K562 (cell line): ENCODE measurements around the gene SLC26A1. TPM values are rescaled to one million over a fixed set of nuclear protein-coding genes. Genes with fewer than 3 reads are reported as not detected.
"Not testable (repeated sequence)": the region's sequence is repeated elsewhere in the genome, so short reads cannot be mapped to it uniquely, and the experiment has no call there.

Experiments used
- ATAC-seq: fragments of 200-7000 bp; cut with Tn5 transposase; 3 replicates; pipeline ENCODE4 v1.9.1; 2020; ENCODE audit warnings: moderate library complexity
- BruUV-seq: library from RNA; stranded (reverse); fragments of 400-500 nt; replicated peaks from 2 replicates; lab custom pipeline; 2021; lab: Mats Ljungman, UMichigan
- CTCF ChIA-PET: fragments of 300-600 bp; formaldehyde crosslinking; extraction: SDS; loops from one replicate; lab custom pipeline; 2021; ENCODE audit warnings: low intra/inter-chr PET ratio; lab: Yijun Ruan, JAX
- POLR2A ChIA-PET: fragments of 300-600, 350-650 bp; sonication (Branson Sonifier 250); formaldehyde crosslinking; extraction: SDS; loops from one replicate; lab custom pipeline; 2021; ENCODE audit warnings: antibody characterized with exemption, inconsistent platforms; lab: Yijun Ruan, JAX
- DNase-seq, 4 experiments: peaks; one replicate each; pipeline versions ENCODE4 v3.0.0 to v3.0.0-alpha.2; 2011 to 2018; ENCODE audit warnings: low spot score in 3 of 4, mixed read lengths in 3 of 4; ENCODE audit errors: extremely low read depth in 1 of 4
- FAIRE-seq: peaks from 2 replicates; lab custom pipeline; 2011; peaks lifted over from hg19 to GRCh38; lab: Jason Lieb, UNC
- H2AFZ ChIP-seq: 2 replicates; pipeline ENCODE4 v1.6.0; 2011; ENCODE audit warnings: low read depth, low read length, control low read depth, inconsistent platforms
- H3K27ac ChIP-seq: fragments of 200-600 bp; 3 replicates; pipeline ENCODE4 v1.8.0; 2011; ENCODE audit warnings: low read depth, mild to moderate bottlenecking, control low read depth, inconsistent platforms, low read length, moderate library complexity, mixed read lengths; ENCODE audit errors: extremely low read depth
- H3K27me3 ChIP-seq, 2 experiments: fragments of 300-600 bp in 1 of 2; 2 replicates in 1 of 2; 3 replicates in 1 of 2; pipeline versions ENCODE4 v1.6.0 to v1.8.0; 2011; ENCODE audit warnings: inconsistent platforms in 2 of 2, low read length in 2 of 2, mild to moderate bottlenecking in 1 of 2, mixed read lengths in 1 of 2, moderate library complexity in 1 of 2; ENCODE audit not compliant: control insufficient read depth in 2 of 2, insufficient read depth in 2 of 2
- H3K36me3 ChIP-seq: fragments of 300-600 bp; 3 replicates; pipeline ENCODE4 v1.8.0; 2011; ENCODE audit warnings: mild to moderate bottlenecking, low read length, inconsistent platforms; ENCODE audit not compliant: control insufficient read depth, insufficient read depth
- H3K4me1 ChIP-seq, 2 experiments: fragments of 200-600 bp in 1 of 2; replicated peaks in 1 of 2; 2 replicates in 1 of 2; 3 replicates in 1 of 2; pipeline versions ENCODE4 v1.5.1 to v1.8.0; 2011; ENCODE audit warnings: inconsistent platforms in 2 of 2, low read length in 2 of 2, mild to moderate bottlenecking in 1 of 2, mixed read lengths in 1 of 2, moderate library complexity in 1 of 2; ENCODE audit not compliant: control insufficient read depth in 2 of 2, insufficient read depth in 2 of 2
- H3K4me2 ChIP-seq: 2 replicates; pipeline ENCODE4 v1.6.1; 2011; ENCODE audit warnings: low read length, control low read depth, inconsistent platforms, mixed read lengths; ENCODE audit not compliant: insufficient read depth
- H3K4me3 ChIP-seq: fragments of 200-600 bp; sonication (generic), shearing (Covaris generic); 2 replicates; pipeline ENCODE4 v1.5.1; 2016; ENCODE audit warnings: control low read depth, inconsistent platforms
- H3K79me2 ChIP-seq: fragments of 200-600 bp; 3 replicates; pipeline ENCODE4 v1.8.0; 2011; ENCODE audit warnings: low read length, inconsistent platforms; ENCODE audit not compliant: control insufficient read depth, insufficient read depth
- H3K9ac ChIP-seq, 2 experiments: 2 replicates each; pipeline versions ENCODE4 v1.6.0 to v1.6.1; 2011; ENCODE audit warnings: low read depth in 2 of 2, low read length in 2 of 2, control low read depth in 1 of 2, inconsistent platforms in 1 of 2, mild to moderate bottlenecking in 1 of 2, mixed read lengths in 1 of 2; ENCODE audit not compliant: insufficient read depth in 1 of 2
- H3K9me1 ChIP-seq: one replicate; pipeline ENCODE4 v1.6.0; 2011; ENCODE audit warnings: inconsistent platforms, mild to moderate bottlenecking, low read length, moderate library complexity; ENCODE audit not compliant: control insufficient read depth, insufficient read depth
- H3K9me3 ChIP-seq: replicated peaks from 2 replicates; pipeline ENCODE4 v1.5.1; 2011; ENCODE audit warnings: low read depth, low read length, inconsistent platforms; ENCODE audit not compliant: control insufficient read depth, insufficient read depth
- H4K20me1 ChIP-seq: replicated peaks from 2 replicates; pipeline ENCODE4 v1.6.1; 2011; ENCODE audit warnings: low read length, inconsistent platforms, mixed read lengths; ENCODE audit not compliant: control insufficient read depth, insufficient read depth
- PKNOX1 ChIP-seq: fragments of 450-650 bp; IDR thresholded peaks from 2 replicates; pipeline ENCODE4 v1.6.1; 2016
- WGBS: fragments of 100-300 bp; shearing (Covaris generic); methylation state at CpG from one replicate; pipeline ENCODE4 v1.1.6; 2016; ENCODE audit warnings: low coverage, mixed read lengths; ENCODE audit not compliant: insufficient coverage; ENCODE audit errors: missing lambda C conversion rate; 5-methylcytosine and 5-hydroxymethylcytosine counted together
- in situ Hi-C: fragments of 300-500 bp; cut with MboI; formaldehyde crosslinking; loops from 4 replicates; pipeline ENCODE4 v1.15.0; 2018; ENCODE audit warnings: inconsistent platforms, mixed read lengths
- intact Hi-C: fragments of 100-400 bp; cut with micrococcal nuclease; formaldehyde crosslinking; loops from 2 replicates; pipeline ENCODE4 v1.14.2; 2022
- polyA plus RNA-seq, 8 experiments: library from polyadenylated mRNA; depleted of rRNA in 4 of 8; stranded (reverse) in 5 of 8; unstranded in 3 of 8; fragments of >200 nt; fragmentation: Nextera tagmentation in 2 of 8; fragmentation: Illumina TruSeq in 1 of 8; extraction: Ambion mirVana in 2 of 8; extraction: Trizol in 1 of 8; gene quantifications; 2 replicates each; pipeline versions ENCODE4 v1.2.1 to v1.2.3, GENCODE V29; 2011 to 2014; ENCODE audit warnings: inconsistent platforms in 1 of 8, missing spikeins in 1 of 8
- total RNA-seq, 7 experiments: library from RNA; depleted of rRNA in 6 of 7; stranded (reverse); fragments of >200 nt in 6 of 7; fragmentation: Illumina TruSeq in 2 of 7; extraction: Trizol in 2 of 7; gene quantifications; 2 replicates each; pipeline versions ENCODE4 v1.2.1 to v1.2.3, GENCODE V29; 2011 to 2021; ENCODE audit warnings: low replicate concordance in 1 of 7

SLC26A1 gene
- total and polyA plus RNA-seq, 9 of the 15 experiments (the other 6 are each of a cell fraction or from before 2014, with no cell fraction given): 0.11 to 4.2 (median 0.95) TPM

GRCh38 chr4:939508-939907 is 53.7 kb downstream of the SLC26A1 start:
- H3K27ac ChIP-seq, FAIRE-seq, intact Hi-C loops, H3K4me1 ChIP-seq, CTCF ChIA-PET, H4K20me1 ChIP-seq, H2AFZ ChIP-seq, ATAC-seq, H3K4me3 ChIP-seq, H3K79me2 ChIP-seq, H3K9me1 ChIP-seq, BruUV-seq, H3K36me3 ChIP-seq, H3K9ac ChIP-seq, H3K4me2 ChIP-seq, H3K9me3 ChIP-seq, DNase-seq, H3K27me3 ChIP-seq, in situ Hi-C loops: not testable (repeated sequence)
- TF ChIP-seq PKNOX1: peak; percentile 68
- POLR2A ChIA-PET: interaction anchor here (1.5 kb wide), 1 partner anchor 9 kb away, joined by 6 read pairs; no protein-coding TSS in a partner anchor
- WGBS: 54% methylated on average over 4 of the region's 4 CpGs

Other genes starting within 250 kb of the SLC26A1 start
Only the 7 nearest of the 8 such genes appear.
- 0.61 and 1.00 TPM in 2 replicates for gene CPLX1, start 167.3 kb downstream of the SLC26A1 start, total RNA-seq (2014; rRNA removed)
- not detected in 2 replicates for gene CPLX1, start 167.3 kb downstream of the SLC26A1 start, total RNA-seq (2014; rRNA removed; fragmentation: Illumina TruSeq; extraction: Trizol)
- 0.07 and 0.23 TPM in 2 replicates for gene CPLX1, start 167.3 kb downstream of the SLC26A1 start, total RNA-seq (2015; rRNA removed; fragmentation: Illumina TruSeq; extraction: Trizol)
- gene CPLX1, start 167.3 kb downstream of the SLC26A1 start, total RNA-seq (2021): 2.1 and 3.3 TPM in 2 replicates
- 0.17 and 0.23 TPM in 2 replicates for gene CPLX1, start 167.3 kb downstream of the SLC26A1 start, polyA plus RNA-seq (2011; rRNA removed)
- gene CPLX1, start 167.3 kb downstream of the SLC26A1 start, polyA plus RNA-seq (2014; fragmentation: Illumina TruSeq; extraction: Trizol): 0.12 and 0.21 TPM in 2 replicates
- gene CPLX1, start 167.3 kb downstream of the SLC26A1 start, polyA plus RNA-seq (2014; fragmentation: Nextera tagmentation; extraction: Ambion mirVana): under 1 TPM in 1 of 2 experiments, not detected in 1; 0.03 TPM
- gene CPLX1, start 167.3 kb downstream of the SLC26A1 start, polyA plus RNA-seq (2014; rRNA removed): 0.55 and 1.3 TPM in 2 replicates
- 102 and 105 TPM in 2 replicates for gene GAK, start 61.1 kb downstream of the SLC26A1 start, total RNA-seq (2014; rRNA removed)
- 10.4 and 12.6 TPM in 2 replicates for gene GAK, start 61.1 kb downstream of the SLC26A1 start, total RNA-seq (2014; rRNA removed; fragmentation: Illumina TruSeq; extraction: Trizol)
- gene GAK, start 61.1 kb downstream of the SLC26A1 start, total RNA-seq (2015; rRNA removed; fragmentation: Illumina TruSeq; extraction: Trizol): 28.4 and 35.4 TPM in 2 replicates
- 94.1 and 101 TPM in 2 replicates for gene GAK, start 61.1 kb downstream of the SLC26A1 start, total RNA-seq (2021)
- gene GAK, start 61.1 kb downstream of the SLC26A1 start, polyA plus RNA-seq (2011; rRNA removed): 14.9 and 22.4 TPM in 2 replicates
- gene GAK, start 61.1 kb downstream of the SLC26A1 start, polyA plus RNA-seq (2014; fragmentation: Illumina TruSeq; extraction: Trizol): 16.2 and 38.2 TPM in 2 replicates
- 1 to 10 TPM; 1.3 to 2.1 TPM for gene GAK, start 61.1 kb downstream of the SLC26A1 start, polyA plus RNA-seq (2014; fragmentation: Nextera tagmentation; extraction: Ambion mirVana)
- gene GAK, start 61.1 kb downstream of the SLC26A1 start, polyA plus RNA-seq (2014; rRNA removed): 51.9 and 83.2 TPM in 2 replicates
- 14.9 and 17.7 TPM in 2 replicates for gene TMEM175, start 60.9 kb downstream of the SLC26A1 start, total RNA-seq (2014; rRNA removed)
- gene TMEM175, start 60.9 kb downstream of the SLC26A1 start, total RNA-seq (2014; rRNA removed; fragmentation: Illumina TruSeq; extraction: Trizol): 2.4 and 3.7 TPM in 2 replicates
- gene TMEM175, start 60.9 kb downstream of the SLC26A1 start, total RNA-seq (2015; rRNA removed; fragmentation: Illumina TruSeq; extraction: Trizol): 9.4 and 9.5 TPM in 2 replicates
- gene TMEM175, start 60.9 kb downstream of the SLC26A1 start, total RNA-seq (2021): 13.8 and 16.9 TPM in 2 replicates
- gene TMEM175, start 60.9 kb downstream of the SLC26A1 start, polyA plus RNA-seq (2011; rRNA removed): 11.4 and 28.9 TPM in 2 replicates
- 8.5 and 21.5 TPM in 2 replicates for gene TMEM175, start 60.9 kb downstream of the SLC26A1 start, polyA plus RNA-seq (2014; fragmentation: Illumina TruSeq; extraction: Trizol)
- gene TMEM175, start 60.9 kb downstream of the SLC26A1 start, polyA plus RNA-seq (2014; fragmentation: Nextera tagmentation; extraction: Ambion mirVana): under 1 TPM; 0.13 to 0.18 TPM
- gene TMEM175, start 60.9 kb downstream of the SLC26A1 start, polyA plus RNA-seq (2014; rRNA removed): 22.5 and 30.9 TPM in 2 replicates
- 17.0 and 19.1 TPM in 2 replicates for gene DGKQ, start 19.8 kb downstream of the SLC26A1 start, total RNA-seq (2014; rRNA removed)
- 1.2 and 1.7 TPM in 2 replicates for gene DGKQ, start 19.8 kb downstream of the SLC26A1 start, total RNA-seq (2014; rRNA removed; fragmentation: Illumina TruSeq; extraction: Trizol)
- gene DGKQ, start 19.8 kb downstream of the SLC26A1 start, total RNA-seq (2015; rRNA removed; fragmentation: Illumina TruSeq; extraction: Trizol): 6.1 and 6.3 TPM in 2 replicates
- 18.4 and 22.0 TPM in 2 replicates for gene DGKQ, start 19.8 kb downstream of the SLC26A1 start, total RNA-seq (2021)
- gene DGKQ, start 19.8 kb downstream of the SLC26A1 start, polyA plus RNA-seq (2011; rRNA removed): 5.6 and 6.8 TPM in 2 replicates
- gene DGKQ, start 19.8 kb downstream of the SLC26A1 start, polyA plus RNA-seq (2014; fragmentation: Illumina TruSeq; extraction: Trizol): 2.6 and 7.3 TPM in 2 replicates
- under 1 TPM; 0.17 to 0.27 TPM for gene DGKQ, start 19.8 kb downstream of the SLC26A1 start, polyA plus RNA-seq (2014; fragmentation: Nextera tagmentation; extraction: Ambion mirVana)
- gene DGKQ, start 19.8 kb downstream of the SLC26A1 start, polyA plus RNA-seq (2014; rRNA removed): 15.3 and 15.7 TPM in 2 replicates
- gene IDUA, start 6.4 kb downstream of the SLC26A1 start, total RNA-seq (2014; rRNA removed): 9.9 and 10.1 TPM in 2 replicates
- 0.26 and 0.69 TPM in 2 replicates for gene IDUA, start 6.4 kb downstream of the SLC26A1 start, total RNA-seq (2014; rRNA removed; fragmentation: Illumina TruSeq; extraction: Trizol)
- 3.1 and 4.8 TPM in 2 replicates for gene IDUA, start 6.4 kb downstream of the SLC26A1 start, total RNA-seq (2015; rRNA removed; fragmentation: Illumina TruSeq; extraction: Trizol)
- 13.6 and 16.1 TPM in 2 replicates for gene IDUA, start 6.4 kb downstream of the SLC26A1 start, total RNA-seq (2021)
- gene IDUA, start 6.4 kb downstream of the SLC26A1 start, polyA plus RNA-seq (2011; rRNA removed): 1.2 and 2.2 TPM in 2 replicates
- gene IDUA, start 6.4 kb downstream of the SLC26A1 start, polyA plus RNA-seq (2014; fragmentation: Illumina TruSeq; extraction: Trizol): 0.30 and 1.2 TPM in 2 replicates
- under 1 TPM; 0.04 to 0.13 TPM for gene IDUA, start 6.4 kb downstream of the SLC26A1 start, polyA plus RNA-seq (2014; fragmentation: Nextera tagmentation; extraction: Ambion mirVana)
- 11.2 and 14.1 TPM in 2 replicates for gene IDUA, start 6.4 kb downstream of the SLC26A1 start, polyA plus RNA-seq (2014; rRNA removed)
- gene FGFRL1, start 18.2 kb upstream of the SLC26A1 start, total RNA-seq (2014; rRNA removed): 21.6 and 30.7 TPM in 2 replicates
- 5.3 and 7.1 TPM in 2 replicates for gene FGFRL1, start 18.2 kb upstream of the SLC26A1 start, total RNA-seq (2014; rRNA removed; fragmentation: Illumina TruSeq; extraction: Trizol)
- 10.4 and 11.4 TPM in 2 replicates for gene FGFRL1, start 18.2 kb upstream of the SLC26A1 start, total RNA-seq (2015; rRNA removed; fragmentation: Illumina TruSeq; extraction: Trizol)
- gene FGFRL1, start 18.2 kb upstream of the SLC26A1 start, total RNA-seq (2021): 45.6 and 49.9 TPM in 2 replicates
- gene FGFRL1, start 18.2 kb upstream of the SLC26A1 start, polyA plus RNA-seq (2011; rRNA removed): 14.6 and 18.3 TPM in 2 replicates
- 17.1 and 25.2 TPM in 2 replicates for gene FGFRL1, start 18.2 kb upstream of the SLC26A1 start, polyA plus RNA-seq (2014; fragmentation: Illumina TruSeq; extraction: Trizol)
- gene FGFRL1, start 18.2 kb upstream of the SLC26A1 start, polyA plus RNA-seq (2014; fragmentation: Nextera tagmentation; extraction: Ambion mirVana): under 1 TPM; 0.34 to 0.53 TPM
- 15.1 and 15.6 TPM in 2 replicates for gene FGFRL1, start 18.2 kb upstream of the SLC26A1 start, polyA plus RNA-seq (2014; rRNA removed)
- not detected in 2 replicates for gene RNF212, start 120.2 kb upstream of the SLC26A1 start, total RNA-seq (2014; rRNA removed)
- gene RNF212, start 120.2 kb upstream of the SLC26A1 start, total RNA-seq (2014; rRNA removed; fragmentation: Illumina TruSeq; extraction: Trizol): not detected in 2 replicates
- not detected in 2 replicates for gene RNF212, start 120.2 kb upstream of the SLC26A1 start, total RNA-seq (2015; rRNA removed; fragmentation: Illumina TruSeq; extraction: Trizol)
- gene RNF212, start 120.2 kb upstream of the SLC26A1 start, total RNA-seq (2021): not detected in 2 replicates
- not detected in 2 replicates for gene RNF212, start 120.2 kb upstream of the SLC26A1 start, polyA plus RNA-seq (2011; rRNA removed)
- not detected in 2 replicates for gene RNF212, start 120.2 kb upstream of the SLC26A1 start, polyA plus RNA-seq (2014; fragmentation: Illumina TruSeq; extraction: Trizol)
- not detected for gene RNF212, start 120.2 kb upstream of the SLC26A1 start, polyA plus RNA-seq (2014; fragmentation: Nextera tagmentation; extraction: Ambion mirVana)
- 0.04 TPM in 1 of 2 replicates, not detected in the other for gene RNF212, start 120.2 kb upstream of the SLC26A1 start, polyA plus RNA-seq (2014; rRNA removed)